HG02885 (cell line): ENCODE results near the gene ECPAS.
"Not testable (repeated sequence)": the region's sequence is repeated elsewhere in the genome, so short reads cannot be mapped to it uniquely, and the experiment has no call there.

ENCODE experiments used
- ATAC-seq: cut with Tn5 transposase; IDR thresholded peaks from one replicate; pipeline ENCODE4 v1.9.1; 2021; ENCODE audit warnings: mild to moderate bottlenecking; ENCODE audit not compliant: unreplicated experiment, poor library complexity

ECPAS gene, protein sequence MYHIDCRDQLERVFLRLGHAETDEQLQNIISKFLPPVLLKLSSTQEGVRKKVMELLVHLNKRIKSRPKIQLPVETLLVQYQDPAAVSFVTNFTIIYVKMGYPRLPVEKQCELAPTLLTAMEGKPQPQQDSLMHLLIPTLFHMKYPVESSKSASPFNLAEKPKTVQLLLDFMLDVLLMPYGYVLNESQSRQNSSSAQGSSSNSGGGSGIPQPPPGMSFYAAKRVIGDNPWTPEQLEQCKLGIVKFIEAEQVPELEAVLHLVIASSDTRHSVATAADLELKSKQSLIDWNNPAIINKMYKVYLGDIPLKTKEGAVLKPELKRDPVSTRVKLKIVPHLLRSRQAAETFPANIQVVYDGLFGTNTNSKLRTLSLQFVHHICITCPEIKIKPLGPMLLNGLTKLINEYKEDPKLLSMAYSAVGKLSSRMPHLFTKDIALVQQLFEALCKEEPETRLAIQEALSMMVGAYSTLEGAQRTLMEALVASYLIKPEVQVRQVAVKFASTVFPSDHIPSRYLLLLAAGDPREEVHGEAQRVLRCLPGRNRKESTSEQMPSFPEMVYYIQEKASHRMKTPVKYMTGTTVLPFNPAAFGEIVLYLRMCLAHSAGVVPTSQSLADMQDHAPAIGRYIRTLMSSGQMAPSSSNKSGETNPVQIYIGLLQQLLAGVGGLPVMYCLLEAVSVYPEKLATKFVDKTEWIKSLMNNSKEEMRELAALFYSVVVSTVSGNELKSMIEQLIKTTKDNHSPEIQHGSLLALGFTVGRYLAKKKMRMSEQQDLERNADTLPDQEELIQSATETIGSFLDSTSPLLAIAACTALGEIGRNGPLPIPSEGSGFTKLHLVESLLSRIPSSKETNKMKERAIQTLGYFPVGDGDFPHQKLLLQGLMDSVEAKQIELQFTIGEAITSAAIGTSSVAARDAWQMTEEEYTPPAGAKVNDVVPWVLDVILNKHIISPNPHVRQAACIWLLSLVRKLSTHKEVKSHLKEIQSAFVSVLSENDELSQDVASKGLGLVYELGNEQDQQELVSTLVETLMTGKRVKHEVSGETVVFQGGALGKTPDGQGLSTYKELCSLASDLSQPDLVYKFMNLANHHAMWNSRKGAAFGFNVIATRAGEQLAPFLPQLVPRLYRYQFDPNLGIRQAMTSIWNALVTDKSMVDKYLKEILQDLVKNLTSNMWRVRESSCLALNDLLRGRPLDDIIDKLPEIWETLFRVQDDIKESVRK (N-terminal part only)

GRCh38 chr9:111483858-111484571 lies at the start of gene ECPAS:
ECPAS (minus strand) TSS chr9:111484383; CDS start chr9:111472918, 11,465 bp downstream.
- peak; percentile 54 for ATAC-seq

- no peak for ATAC-seq
Observed at GRCh38 chr9:111533099-111533790, 49.1 kb upstream of the ECPAS start.

DNA sequence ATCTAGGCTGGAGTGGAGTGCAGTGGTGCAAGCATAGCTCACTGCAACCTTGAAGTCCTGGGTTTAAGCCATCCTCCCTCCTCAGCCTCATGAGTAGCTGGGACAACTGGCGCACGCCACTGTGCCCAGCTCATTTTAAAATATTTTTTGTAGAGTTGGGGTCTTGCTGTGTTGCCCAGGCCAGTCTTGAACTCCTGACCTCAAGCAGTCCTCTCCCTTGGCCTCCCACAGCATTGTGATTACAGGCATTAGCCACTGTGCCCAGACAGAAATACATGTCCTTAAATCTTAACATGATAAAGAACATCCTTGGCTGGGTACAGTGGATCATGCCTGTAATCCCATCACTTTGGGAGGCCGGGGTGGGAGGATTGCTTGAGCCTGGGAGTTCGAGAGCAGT lies 47.5 kb upstream of the ECPAS start:
- ATAC-seq = no peak

DNA sequence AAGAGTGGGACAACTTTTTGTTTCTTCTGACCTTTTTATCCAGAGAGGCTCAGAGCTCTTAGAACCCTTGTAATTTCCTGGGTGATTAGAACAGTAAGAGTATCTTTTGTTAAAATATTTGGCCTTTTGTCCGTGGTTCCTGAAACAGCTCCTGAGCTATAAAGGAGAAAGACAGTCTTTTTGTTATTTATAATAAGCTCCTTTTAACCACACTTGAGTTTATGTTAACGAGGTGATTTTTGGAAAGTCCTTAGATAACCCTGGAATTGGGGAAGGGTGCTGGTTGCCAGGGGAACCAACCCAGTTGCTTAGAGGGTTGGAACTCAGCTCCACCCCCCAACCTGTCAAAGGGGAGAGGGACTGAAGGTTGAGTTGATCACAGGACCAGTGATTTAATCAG lies 45.6 kb upstream of the ECPAS start:
- ATAC-seq = no peak

GRCh38 chr9:111527347-111527746 lies 43.2 kb upstream of the ECPAS start:
- ATAC-seq = no peak

DNA sequence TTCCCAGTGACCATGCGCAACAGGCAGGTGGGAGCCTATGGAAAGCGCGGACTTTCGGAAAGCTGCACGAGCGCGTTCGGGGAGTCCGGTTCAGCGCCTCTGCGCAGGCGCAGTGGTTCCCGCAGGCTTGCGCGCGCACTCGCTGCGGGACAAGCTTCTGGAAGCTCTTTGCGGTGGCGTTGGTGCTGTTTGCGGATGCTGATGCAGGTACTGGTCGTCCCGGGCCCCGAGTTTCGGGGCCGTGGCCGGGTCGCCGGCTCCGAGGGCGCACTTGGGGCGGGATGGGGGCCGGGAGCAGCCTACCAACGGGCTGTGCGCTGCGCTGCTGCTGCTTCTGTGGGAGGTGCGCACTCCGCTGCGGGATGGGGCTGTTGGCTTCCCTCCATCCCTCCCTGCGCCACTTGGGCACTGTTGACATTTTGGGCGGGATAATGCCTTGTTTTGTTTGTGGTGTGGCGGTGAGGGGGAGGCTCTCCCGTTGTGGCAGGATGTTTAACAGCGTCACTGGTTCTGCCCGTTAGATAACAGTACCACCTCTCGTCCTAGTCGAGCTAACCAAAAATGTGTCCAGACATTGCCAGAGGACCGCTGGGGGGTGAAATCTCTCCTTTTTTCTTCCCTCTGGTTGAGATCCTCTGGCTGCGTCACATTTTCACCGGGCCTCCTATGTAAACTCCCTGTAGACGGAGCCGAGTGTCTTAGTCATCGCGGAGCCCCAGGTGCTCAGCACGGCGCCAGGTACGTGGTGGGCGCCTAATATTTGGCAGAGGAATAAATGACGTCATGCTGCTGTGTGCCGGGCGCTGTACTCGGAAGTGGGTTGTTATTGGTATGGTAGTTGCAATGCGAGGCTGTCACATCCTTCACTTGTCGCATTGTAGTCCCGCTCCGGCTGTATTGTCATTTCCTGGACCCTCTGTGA lies 41.1 kb upstream of the ECPAS start, which contains the start of gene ZNF483:
Gene ZNF483, plus strand, starts transcription at position 124 of the 922 bp plus-strand sequence. CDS start 2,217 bp downstream, outside the sequence.
- ATAC-seq = no peak

DNA sequence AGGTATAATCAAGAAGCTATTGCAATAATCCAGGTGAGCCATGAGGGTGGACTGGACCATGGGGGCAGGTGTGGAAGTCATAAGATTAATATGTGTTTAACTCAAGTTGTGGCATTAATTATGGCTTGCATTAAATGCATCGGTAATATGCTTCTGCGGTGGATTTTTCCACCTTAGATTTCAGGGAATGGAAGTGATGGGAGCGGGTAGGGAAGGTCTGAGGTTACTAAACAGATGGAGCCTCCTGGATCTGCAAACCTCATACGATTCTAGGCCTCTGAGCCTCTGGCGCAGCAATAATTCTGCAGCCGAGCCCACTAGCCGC lies 40.5 kb upstream of the ECPAS start:
- no peak for ATAC-seq

- no peak for ATAC-seq
Observed at GRCh38 chr9:111516061-111516465, 31.9 kb upstream of the ECPAS start.

DNA sequence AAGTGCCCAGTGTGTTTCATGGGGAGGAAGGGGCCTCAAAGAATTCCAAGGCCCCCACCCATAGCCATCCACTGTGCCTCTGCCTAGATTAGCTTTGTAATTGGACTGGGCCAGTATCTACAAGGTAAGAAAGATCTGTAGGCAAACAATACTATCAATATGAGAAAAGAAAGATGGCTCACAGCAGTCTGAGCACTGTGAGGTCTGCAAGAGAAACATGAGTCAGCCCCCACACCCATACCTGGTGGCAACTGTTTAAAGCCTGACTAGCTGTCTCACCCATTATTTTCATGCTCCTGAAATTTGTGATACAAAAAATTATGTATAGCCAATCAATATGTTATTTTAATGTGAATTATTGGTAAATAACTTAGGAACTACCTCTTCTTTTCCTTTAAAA lies 30.8 kb upstream of the ECPAS start:
- ATAC-seq = no peak

GRCh38 chr9:111511581-111511980 lies 27.4 kb upstream of the ECPAS start:
- ATAC-seq = not testable (repeated sequence)

DNA sequence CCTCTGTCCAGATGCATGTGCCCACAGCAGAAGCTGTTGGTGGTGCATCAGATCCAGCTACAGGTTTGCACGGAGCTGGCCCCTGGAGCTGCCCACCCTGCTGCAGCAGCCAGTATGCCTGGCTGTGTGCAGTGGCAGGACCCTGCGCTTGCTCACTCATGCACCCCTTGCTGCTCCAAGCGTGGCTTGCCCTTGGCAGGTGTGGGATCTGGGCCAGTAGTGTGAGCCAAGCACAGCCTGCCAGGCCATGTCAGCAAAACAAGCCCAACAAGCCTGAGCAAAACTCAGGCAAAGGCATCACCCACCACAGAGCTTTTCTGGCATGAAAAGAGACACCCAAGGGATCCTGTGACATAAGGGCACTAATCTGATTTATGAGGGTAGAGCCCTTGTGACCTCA lies 18.3 kb upstream of the ECPAS start:
- ATAC-seq = no peak

DNA sequence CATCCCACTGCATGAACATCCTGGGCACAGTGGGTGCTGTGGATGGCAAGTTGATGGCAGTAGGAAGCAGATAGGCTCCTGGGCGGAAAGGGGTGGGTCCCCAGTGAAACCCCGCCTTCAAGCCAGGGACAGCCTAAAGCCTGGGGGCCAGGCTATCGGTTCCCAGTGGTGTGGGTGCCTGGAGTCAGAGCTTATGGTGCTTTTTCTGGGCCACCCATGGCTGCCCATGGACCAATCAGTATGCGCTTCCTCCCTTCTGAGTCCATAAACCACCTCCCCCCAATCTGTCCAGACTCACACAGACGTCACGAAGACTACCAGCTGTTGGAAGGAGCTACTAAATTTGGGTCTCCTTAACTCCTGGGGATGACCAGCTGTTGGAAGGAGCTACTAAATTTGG lies 17.5 kb upstream of the ECPAS start:
- no peak for ATAC-seq

- no peak for ATAC-seq
Observed at GRCh38 chr9:111501005-111501562, 16.9 kb upstream of the ECPAS start.

- not testable (repeated sequence) for ATAC-seq
Observed at GRCh38 chr9:111497196-111497595, 13.0 kb upstream of the ECPAS start.

DNA sequence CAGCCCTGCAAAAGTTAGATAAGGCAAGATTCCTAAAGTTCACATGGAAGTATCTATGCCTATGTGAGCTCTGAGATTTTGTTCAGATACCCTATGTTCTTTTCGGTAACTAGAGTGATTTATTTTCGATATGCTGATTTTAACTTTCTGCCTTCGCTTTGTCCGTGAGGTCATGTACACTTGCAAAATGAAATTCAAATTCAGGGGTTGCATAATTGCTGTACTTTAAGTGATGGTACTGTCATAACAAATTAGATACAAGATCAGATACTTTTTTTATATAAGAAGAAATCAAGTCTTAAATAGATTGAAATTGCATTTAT lies 350 bp upstream of the ECPAS start:
- ATAC-seq = no peak

GRCh38 chr9:111483439-111483857 lies 735 bp downstream of the ECPAS start:
- peak; percentile 41 for ATAC-seq

DNA sequence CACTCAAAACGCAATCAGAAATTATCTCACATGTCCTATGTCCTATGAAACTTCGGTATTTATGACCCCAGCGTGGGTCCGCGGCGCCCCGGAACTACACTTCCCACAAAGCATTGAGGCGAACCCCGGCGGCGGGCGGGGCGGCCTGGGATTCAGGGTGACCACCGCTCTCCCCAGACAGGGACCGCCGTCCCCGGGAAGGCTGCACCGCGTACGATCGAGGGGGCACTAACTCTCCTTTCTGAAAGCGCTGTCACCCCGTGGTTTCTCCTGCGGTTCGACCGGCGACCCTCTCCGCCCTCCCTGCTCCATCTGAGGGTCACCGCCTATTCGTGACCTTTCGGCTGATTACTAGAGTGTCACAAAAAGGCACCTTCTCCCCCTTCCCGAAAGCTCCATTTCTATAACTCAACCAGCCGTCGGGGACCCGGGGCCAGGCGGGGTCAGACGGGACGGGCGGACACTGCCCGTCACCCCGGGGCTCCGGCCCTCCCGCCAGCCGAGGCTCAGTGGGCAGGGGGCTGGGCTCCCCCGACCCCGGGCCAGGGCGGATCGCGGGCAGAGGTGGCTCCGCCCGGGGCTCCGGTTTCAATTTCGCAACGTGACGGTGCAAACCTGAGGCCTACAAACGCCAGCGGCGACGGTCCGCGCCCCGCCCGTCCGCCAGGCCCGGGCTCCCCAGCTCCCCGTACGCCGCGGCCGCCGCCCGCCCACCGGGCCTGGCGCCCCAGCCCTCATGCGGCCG lies 1.3 kb downstream of the ECPAS start:
- ATAC-seq = peak; percentile 61
